ENCODE results near the gene OR1N2.
"Not testable (repeated sequence)": the region's sequence is repeated elsewhere in the genome, so short reads cannot be mapped to it uniquely, and the experiment has no call there.

Gene OR1N2, protein sequence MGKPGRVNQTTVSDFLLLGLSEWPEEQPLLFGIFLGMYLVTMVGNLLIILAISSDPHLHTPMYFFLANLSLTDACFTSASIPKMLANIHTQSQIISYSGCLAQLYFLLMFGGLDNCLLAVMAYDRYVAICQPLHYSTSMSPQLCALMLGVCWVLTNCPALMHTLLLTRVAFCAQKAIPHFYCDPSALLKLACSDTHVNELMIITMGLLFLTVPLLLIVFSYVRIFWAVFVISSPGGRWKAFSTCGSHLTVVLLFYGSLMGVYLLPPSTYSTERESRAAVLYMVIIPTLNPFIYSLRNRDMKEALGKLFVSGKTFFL

DNA sequence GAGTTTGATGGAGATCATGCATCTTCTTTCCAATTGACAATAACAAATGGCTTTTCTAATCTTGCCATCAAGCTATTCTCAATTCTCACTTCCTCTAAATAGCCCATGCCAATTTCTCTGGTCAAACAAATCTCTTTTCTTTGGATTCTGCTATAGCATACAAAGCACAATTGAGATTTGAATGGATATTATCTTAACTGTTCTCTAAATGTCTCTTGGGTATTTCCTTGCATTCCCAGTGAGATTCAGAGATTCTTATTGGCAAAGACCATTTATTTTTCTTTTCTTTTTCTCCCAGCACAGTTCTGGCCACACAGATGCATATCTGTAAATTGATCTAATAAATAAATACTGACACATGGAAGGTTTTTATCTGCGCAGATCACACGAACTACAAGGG lies at the start of gene OR1N2:
OR1N2 (plus strand) TSS at position 301 of the 400 bp plus-strand sequence. CDS start 100 bp downstream, outside the sequence.
- DNase-seq (ENCODE audit: low read depth in 2 of 2): no peak

DNA sequence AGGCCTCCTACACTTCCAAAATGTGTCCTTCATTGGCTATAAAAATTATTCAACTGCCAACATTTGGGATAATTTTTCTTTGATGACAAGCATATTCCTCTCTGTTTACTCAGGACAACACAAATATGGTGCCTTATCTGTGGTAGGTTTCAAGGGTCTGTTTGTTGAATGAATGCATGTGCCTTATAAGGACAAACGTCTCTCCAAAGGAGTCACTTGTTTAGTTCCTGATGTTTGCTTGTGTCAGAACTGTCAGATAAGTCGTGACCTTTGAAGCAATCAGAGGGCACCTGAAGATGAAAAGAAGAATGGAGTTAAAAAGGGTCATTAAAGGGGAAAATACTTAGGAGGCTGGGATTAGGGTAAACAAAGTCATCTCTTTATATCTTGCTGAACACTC lies 45.9 kb upstream of the OR1N2 start:
- DNase-seq (ENCODE audit: low read depth in 2 of 2): no peak

DNA sequence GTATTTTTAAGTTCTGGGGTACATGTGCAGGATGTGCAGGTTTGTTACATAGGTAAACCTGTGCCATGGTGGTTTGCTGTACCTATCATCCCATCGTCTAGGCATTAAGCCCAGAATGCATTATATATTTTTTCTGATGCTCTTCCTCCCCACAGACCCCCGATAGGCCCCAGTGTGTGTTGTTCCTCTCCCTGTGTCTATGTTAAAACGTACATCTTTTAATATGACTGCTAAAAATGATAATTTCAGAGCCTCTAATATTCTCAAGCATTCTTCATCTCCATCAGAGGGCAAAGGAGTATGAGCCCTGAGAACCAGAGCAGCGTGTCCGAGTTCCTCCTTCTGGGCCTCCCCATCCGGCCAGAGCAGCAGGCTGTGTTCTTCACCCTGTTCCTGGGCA lies 42.4 kb upstream of the OR1N2 start, which contains the start of gene OR1J2:
OR1J2 (plus strand) TSS at position 301 of the 400 bp plus-strand sequence; CDS start at position 301, 0 bp downstream.
- DNase-seq (ENCODE audit: low read depth in 2 of 2): no peak

DNA sequence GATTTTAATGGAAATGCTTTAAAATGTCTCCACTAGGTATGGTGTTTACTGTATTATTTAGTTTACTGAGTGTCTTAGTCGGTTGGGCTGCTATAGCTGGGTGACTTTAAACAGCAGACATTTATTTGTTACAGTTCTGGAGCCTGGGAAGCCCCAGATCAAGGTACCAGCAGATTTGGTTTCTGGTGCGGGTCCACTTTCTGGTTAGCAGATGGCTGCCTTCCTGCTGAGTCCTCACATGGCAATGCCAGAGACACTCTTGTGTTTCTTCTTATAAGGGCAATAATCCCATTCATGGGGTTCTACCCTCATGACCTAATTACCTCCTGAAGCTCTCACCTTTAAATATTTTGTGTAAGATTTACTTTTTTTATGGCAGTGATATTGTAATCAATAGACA lies 34.7 kb upstream of the OR1N2 start:
- DNase-seq (ENCODE audit: low read depth in 2 of 2): no peak

DNA sequence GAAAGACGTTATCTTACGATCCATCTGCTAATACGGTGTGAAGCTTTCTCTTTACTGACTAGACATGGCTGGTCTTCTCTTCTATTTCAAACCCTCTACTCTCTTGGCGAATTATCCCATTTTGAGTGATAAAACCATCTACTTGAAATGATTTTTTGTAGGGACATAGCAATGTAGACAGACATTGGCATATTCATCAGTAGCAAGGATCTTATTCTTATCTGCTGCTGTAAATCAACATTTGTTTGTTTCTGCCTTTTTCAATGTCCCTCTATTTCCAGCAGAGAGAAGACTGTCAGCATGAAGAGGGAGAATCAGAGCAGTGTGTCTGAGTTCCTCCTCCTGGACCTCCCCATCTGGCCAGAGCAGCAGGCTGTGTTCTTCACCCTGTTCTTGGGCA lies 34.1 kb upstream of the OR1N2 start, which contains the start of gene OR1J4:
OR1J4 (plus strand) TSS at position 301 of the 400 bp plus-strand sequence; CDS start at position 301, 0 bp downstream.
- DNase-seq (ENCODE audit: low read depth in 2 of 2): no peak

DNA sequence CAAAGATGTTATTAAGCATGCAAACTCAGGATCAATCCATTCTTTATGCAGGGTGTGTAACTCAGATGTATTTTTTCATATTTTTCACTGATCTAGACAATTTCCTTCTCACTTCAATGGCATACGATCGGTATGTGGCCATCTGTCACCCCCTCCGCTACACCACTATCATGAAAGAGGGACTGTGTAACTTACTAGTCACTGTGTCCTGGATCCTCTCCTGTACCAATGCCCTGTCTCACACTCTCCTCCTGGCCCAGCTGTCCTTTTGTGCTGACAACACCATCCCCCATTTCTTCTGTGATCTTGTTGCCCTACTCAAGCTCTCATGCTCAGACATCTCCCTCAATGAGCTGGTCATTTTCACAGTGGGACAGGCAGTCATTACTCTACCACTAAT lies 33.5 kb upstream of the OR1N2 start:
- no peak for DNase-seq (ENCODE audit: low read depth in 2 of 2)

DNA sequence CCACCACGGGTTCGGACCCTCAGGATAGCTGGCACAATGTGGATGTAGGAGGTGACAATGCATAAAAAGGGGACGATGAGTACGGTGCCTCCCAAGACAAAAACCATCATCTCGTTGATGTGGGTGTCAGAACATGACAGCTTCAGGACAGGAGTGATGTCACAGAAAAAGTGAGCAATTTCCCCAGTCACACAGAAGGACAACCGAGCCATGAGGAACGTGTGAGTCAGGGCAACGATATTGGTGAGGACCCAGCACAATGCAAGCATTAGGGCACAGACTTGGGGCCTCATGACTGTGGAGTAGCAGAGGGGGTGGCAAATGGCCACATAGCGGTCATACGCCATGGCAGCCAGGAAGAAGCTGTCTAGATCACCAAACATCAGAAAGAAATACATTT lies 26.3 kb upstream of the OR1N2 start:
- DNase-seq (ENCODE audit: low read depth in 2 of 2): no peak

DNA sequence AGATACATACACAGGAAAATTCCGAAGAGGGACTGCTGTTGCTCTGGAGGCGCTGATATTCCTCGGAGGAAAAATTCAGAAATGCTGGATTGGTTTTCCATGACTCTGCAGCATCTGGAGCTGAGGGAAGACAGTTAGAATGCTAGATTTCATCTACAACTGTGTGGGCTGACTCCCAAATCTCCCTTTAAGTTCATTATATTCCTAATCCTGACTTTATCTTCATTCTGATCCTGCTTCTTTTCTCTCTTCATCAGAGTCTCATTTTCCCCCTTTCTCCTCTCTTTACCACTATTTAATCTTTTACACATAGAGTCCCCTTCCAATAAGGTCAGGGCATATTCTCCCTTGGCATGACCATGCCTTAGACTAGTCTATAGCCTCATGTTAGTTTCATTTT lies 25.7 kb upstream of the OR1N2 start, which contains the start of gene OR1N1:
OR1N1 (minus strand) TSS at position 101 of the 400 bp plus-strand sequence; CDS start at position 101, 0 bp downstream.
- DNase-seq (ENCODE audit: low read depth in 2 of 2): no peak

DNA sequence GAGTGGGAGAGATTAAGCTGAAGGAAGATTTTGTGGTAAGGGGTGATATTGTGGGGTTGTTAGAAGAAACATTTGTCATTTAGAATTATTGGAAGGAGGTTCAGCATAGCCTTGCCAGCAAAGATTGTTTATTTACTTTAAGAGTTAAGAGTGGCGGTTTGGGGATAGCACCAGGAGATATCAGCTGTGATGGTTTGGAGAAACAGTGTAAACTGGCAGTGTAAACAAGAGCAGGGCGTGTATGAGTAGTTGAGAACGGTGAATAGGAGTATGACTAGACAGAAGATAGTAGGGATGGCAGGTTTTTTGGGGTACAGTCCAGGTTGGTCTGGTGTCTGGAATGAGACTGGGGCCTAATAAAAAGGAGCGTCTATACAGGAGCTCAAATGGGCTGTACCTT lies 21.8 kb upstream of the OR1N2 start:
- DNase-seq (ENCODE audit: low read depth in 2 of 2): not testable (repeated sequence)

DNA sequence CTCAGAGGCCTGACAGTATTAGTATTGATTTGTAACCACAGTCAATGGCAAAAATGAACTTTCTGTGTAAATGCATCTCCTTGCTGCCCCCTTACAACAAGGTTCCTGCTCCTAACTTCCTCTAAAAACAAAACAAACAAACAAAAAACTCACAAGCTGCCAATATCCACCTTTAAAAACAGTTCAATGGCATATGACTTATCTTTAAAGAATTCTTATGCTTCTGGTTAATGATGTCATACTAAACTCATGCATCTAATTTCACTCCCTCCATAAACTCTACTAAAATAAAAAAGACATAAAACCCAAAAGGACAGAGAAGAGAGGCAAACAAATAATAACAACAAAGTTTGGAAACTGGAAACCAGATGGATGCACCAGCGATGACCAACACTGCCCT lies 16.8 kb upstream of the OR1N2 start:
- no peak for DNase-seq (ENCODE audit: low read depth in 2 of 2)

DNA sequence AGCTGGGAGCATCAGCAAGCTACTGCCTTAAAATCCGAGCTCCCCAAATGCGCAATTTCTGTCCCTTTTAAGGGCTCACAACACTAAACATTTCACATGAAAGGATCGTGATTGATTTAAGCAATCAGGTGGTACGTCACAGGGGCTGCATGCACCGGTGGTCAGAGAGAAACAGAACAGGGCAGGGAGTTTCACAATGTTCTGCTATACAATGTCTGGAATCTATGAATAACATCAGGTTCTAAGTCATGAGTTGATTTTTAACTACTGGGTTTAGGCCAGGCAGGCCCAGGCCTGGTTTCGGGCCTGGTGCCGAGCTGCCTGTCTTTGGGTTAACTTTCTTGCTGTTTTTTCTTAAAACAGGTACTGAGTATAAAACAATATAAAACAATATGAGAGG lies 15.8 kb upstream of the OR1N2 start:
- DNase-seq (ENCODE audit: low read depth in 2 of 2): not testable (repeated sequence)

DNA sequence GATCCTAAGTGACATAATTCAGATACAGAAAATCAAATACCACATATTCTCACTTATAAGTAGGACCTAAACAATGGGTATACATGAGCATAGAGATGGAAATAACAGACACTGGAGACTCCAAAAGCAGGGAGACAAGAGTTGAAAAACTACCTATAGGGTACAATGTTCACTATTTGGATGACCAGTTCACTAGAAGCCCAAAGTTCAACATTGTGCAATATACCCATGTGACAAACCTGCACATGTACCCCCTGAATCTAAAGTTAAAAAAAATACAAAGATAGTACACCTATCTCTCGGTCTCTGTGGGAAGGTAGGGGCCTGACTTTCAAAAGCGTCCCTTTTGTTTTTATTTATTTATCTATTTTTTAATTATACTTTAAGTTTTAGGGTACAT lies 14.2 kb upstream of the OR1N2 start:
- DNase-seq (ENCODE audit: low read depth in 2 of 2): no peak

DNA sequence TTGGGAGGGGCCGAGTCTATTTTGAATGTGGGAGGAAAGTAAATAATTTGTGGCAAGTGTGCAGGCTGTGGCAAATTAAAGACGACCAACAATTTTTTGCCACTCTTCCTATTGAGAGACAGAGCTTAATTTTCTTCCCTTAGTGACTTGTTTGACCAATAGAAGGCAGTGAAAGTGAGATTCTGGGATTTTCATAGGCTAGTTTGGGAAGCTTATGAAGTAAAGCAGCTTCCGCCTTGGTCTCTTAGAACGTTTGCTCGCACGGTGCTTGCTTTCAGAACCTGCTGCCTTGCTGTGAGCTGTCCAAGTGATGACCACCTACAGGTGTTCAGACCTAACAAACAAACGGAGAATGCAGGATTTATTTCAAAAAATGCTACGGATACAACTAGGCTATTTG lies 6.7 kb upstream of the OR1N2 start:
- DNase-seq (ENCODE audit: low read depth in 2 of 2): no peak

DNA sequence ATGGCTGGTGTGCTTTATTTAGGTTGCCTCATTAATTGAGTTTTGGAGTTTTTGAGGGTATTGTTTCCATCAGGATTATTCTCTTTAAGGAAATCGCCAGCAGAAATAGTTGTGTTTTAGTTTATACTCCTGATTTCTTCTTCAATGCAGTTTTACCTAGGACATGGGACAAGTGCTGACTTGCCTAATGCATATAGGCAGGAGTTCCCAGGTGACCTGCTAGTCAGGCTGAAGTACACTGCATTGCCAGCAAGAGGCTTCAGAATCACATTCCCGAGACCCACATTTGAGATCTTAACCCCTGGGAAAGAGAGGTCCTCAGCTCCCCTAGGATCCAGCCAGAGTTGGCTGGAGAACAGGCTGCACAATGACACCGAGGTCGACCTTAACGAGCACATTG lies 1.5 kb upstream of the OR1N2 start:
- no peak for DNase-seq (ENCODE audit: low read depth in 2 of 2)

DNA sequence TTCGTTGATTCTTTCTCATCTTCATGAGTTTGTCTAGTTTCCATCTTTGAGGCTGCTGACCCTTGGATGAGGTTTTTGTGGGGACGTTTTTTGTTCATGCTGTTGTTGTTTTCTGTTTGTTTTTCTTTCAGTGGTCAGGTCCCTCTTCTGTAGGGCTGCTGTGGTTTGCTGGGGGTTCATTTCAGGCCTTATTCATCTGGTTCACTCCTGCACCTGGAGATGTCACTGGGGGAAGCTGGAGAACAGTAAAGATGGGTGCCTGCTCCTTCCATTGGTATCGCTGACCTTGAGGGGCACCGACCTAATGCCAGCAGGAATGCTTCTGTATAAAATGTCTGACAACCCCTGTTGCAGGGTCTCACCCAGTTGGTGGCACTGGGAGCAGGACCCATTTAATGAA lies 8.5 kb downstream of the OR1N2 start:
- DNase-seq (ENCODE audit: low read depth in 2 of 2): no peak

DNA sequence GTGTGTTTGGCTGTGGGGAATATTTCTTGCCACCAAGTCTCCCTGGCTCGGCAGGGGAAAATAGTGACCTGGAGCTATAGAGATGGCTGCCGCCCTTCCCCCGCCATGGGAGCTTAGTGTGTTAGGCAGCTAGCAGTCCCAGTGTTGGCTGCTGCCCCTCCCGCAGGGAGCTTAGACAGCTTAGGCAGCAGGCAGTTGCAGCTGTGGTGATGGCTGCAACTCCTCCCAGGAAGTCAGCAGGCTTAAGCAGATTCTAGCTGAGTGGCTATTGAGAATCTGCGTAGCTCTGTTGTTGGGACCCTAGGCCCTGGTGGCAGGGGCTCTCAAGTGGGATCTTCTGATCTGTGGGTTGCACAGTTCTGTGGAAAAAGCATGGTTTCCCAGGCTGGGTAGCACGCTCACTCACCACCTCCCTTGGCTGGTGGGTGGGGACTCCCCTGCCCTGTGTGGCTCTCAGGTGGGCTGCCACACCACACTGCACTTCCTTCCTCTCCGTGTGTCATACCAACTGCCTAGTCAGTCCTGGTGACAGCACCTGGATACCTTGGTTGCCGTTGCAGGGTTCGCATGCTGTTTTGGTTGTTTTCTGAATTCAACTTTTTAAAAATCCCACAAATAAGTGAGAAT lies 9.3 kb downstream of the OR1N2 start:
- no peak for DNase-seq (ENCODE audit: low read depth in 2 of 2)

DNA sequence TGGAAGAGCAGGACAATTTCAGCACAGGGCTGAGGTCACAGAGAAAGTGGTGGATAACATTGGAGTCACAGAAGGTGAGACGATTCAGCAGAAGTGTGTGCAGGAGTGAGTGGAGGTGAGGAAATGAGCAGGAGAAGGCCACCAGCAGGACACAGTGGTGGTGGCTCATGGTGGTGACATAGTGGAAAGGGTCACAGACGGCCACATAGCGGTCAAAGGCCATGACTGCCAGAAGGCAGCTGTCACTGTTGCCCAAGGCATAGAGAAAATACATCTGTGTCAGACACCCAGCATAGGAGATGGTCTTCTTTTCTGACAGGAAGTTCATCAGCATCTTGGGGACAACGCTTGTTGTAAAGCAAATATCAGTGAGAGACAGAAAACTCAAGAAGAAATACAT lies 15.0 kb downstream of the OR1N2 start:
- no peak for DNase-seq (ENCODE audit: low read depth in 2 of 2)

DNA sequence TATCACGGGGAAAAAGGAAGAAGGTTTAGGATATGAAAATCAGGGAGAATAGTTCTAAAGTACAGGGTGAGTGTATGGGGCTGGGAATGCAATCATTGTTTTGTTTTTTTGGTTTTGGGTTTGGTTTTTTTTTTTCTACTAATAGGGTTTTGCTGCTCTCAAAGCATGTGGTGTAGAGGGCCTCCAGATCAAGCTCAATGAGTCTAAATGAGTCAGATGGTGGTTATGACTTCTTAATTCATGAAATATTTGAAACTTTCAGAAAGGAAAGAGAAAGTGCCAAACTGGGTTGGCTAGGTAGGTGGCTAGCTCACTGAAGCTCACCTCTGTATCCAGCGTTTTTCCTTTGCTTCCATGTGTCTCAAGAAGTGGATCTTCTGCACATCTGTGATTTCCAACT lies 19.5 kb downstream of the OR1N2 start:
- no peak for DNase-seq (ENCODE audit: low read depth in 2 of 2)

DNA sequence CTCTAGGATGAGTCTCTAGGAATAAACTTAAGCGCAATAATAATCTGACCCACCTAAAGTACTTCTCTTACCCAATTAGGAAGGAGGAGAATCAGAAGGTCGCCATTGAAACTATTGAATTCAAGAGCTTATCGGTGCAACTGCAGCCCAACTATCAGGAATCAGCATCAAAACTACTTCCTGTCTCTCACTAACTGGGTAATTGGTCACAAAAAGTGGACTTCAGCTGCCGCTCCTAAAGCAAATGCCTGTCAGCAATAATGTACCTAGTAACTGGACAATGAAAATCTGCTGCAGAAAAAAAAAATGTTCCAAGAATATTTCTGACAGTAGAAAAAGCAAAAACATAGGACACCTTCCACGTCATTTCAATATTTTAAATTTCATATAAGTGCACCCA lies 27.0 kb downstream of the OR1N2 start:
- DNase-seq (ENCODE audit: low read depth in 2 of 2): no peak

DNA sequence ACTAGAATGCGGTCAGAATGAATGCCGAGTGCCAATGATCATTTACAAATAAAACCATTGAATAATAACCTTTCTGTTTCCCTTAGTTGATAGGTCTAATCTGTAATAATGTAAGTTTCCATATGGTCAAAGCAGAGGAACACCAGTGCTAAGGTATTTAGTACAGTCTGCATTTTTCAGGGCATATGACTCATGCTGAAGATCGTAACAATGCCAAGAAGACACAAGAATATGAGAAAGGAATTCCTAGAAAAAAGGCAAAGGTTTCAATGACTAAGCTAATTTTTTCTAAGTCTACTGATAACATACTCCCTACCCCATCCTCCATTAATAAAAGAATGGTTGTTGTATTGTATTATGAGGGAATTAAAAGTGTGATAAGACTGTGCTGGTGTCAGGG lies 27.4 kb downstream of the OR1N2 start:
- no peak for DNase-seq (ENCODE audit: low read depth in 2 of 2)

DNA sequence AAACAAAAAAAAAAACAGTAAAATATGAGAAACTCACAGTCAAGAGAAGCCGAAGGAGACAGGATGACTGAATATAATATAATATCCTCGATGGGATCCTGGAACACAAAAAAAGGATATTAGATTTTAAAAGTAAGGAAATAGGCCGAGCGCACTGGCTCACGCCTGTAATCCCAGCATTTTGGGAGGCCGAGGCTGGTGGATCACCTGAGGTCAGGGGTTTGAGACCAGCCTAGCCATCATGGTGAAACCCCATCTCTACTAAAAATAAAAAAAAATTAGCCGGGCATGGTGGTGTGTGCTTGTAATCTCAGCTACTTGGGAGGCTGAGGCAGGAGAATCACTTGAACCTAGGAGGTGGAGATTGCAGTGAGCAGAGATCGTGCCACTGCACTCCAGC lies 30.4 kb downstream of the OR1N2 start, which contains the start of gene OR1L8:
OR1L8 (minus strand) TSS at position 101 of the 400 bp plus-strand sequence. CDS start 14,907 bp downstream, outside the sequence.
- DNase-seq (ENCODE audit: low read depth in 2 of 2): not testable (repeated sequence)
